GM23248 (cell line): ENCODE measurements around the gene PHLDB3. TPM values are rescaled to one million over a fixed set of nuclear protein-coding genes. Genes with fewer than 3 reads are reported as not detected.

Source experiments
- DNase-seq: peaks from one replicate; pipeline ENCODE4 v3.0.0-alpha.2; 2015
- H2AFZ ChIP-seq: fragments of 200-600 bp; sonication (generic); 2 replicates; pipeline ENCODE4 v1.6.1; 2016; ENCODE audit warnings: antibody characterized with exemption
- H3F3A ChIP-seq: fragments of 200-600 bp; sonication (generic); 2 replicates; pipeline ENCODE4 v1.6.1; 2016; ENCODE audit warnings: mild to moderate bottlenecking, antibody characterized with exemption, mixed run types; ENCODE audit not compliant: insufficient read depth
- H3K27ac ChIP-seq: fragments of 200-600 bp; sonication (generic); 2 replicates; pipeline ENCODE4 v1.5.1; 2016; ENCODE audit warnings: mild to moderate bottlenecking
- H3K27me3 ChIP-seq: fragments of 200-600 bp; sonication (generic); replicated peaks from 2 replicates; pipeline ENCODE4 v1.6.1; 2016; ENCODE audit warnings: mild to moderate bottlenecking; ENCODE audit not compliant: insufficient read depth
- H3K36me3 ChIP-seq: fragments of 200-600 bp; sonication (generic); 2 replicates; pipeline ENCODE4 v1.6.1; 2016; ENCODE audit warnings: low read depth, mild to moderate bottlenecking
- H3K4me1 ChIP-seq: fragments of 200-600 bp; sonication (generic); 2 replicates; pipeline ENCODE4 v1.6.1; 2016; ENCODE audit warnings: mild to moderate bottlenecking; ENCODE audit not compliant: insufficient read depth
- H3K4me2 ChIP-seq: fragments of 200-600 bp; sonication (generic); one replicate; pipeline ENCODE4 v1.6.1; 2016; ENCODE audit warnings: mild to moderate bottlenecking; ENCODE audit not compliant: unreplicated experiment
- H3K4me3 ChIP-seq: fragments of 200-600 bp; sonication (generic); 2 replicates; pipeline ENCODE4 v1.5.1; 2016; ENCODE audit warnings: mild to moderate bottlenecking
- H3K79me2 ChIP-seq: fragments of 200-600 bp; sonication (generic); 2 replicates; pipeline ENCODE4 v1.6.1; 2016; ENCODE audit warnings: mild to moderate bottlenecking; ENCODE audit not compliant: insufficient read depth
- H3K9ac ChIP-seq: fragments of 200-600 bp; sonication (generic); 2 replicates; pipeline ENCODE4 v1.6.1; 2016; ENCODE audit warnings: mild to moderate bottlenecking
- H3K9me2 ChIP-seq: fragments of 200-600 bp; sonication (generic); 2 replicates; pipeline ENCODE4 v1.6.1; 2016; ENCODE audit warnings: mixed run types, mild to moderate bottlenecking, moderate library complexity; ENCODE audit not compliant: insufficient read depth
- H3K9me3 ChIP-seq: fragments of 200-600 bp; sonication (generic); one replicate; pipeline ENCODE4 v1.6.1; 2017; ENCODE audit warnings: low read depth
- H4K20me1 ChIP-seq: fragments of 200-600 bp; sonication (generic); 2 replicates; pipeline ENCODE4 v1.6.0; 2016; ENCODE audit not compliant: insufficient read depth
- EZH2 ChIP-seq: fragments of 200-600 bp; sonication (generic); IDR thresholded peaks from 2 replicates; pipeline ENCODE4 v1.6.1; 2018; ENCODE audit warnings: antibody characterized with exemption, mild to moderate bottlenecking; ENCODE audit not compliant: insufficient read depth, poor library complexity, severe bottlenecking
- EZH2phosphoT487 ChIP-seq: fragments of 200-600 bp; sonication (generic); IDR thresholded peaks from 2 replicates; pipeline ENCODE4 v1.6.1; 2018; ENCODE audit warnings: antibody characterized with exemption, moderate library complexity, mild to moderate bottlenecking, low read depth; ENCODE audit not compliant: insufficient read depth
- WGBS, 2 experiments: methylation state at CpG; one replicate each; pipeline ENCODE4 v1.1.6; 2015 to 2017; ENCODE audit warnings: low lambda C conversion rate in 2 of 2, low coverage in 1 of 2; ENCODE audit errors: missing lambda C conversion rate in 2 of 2; 5-methylcytosine and 5-hydroxymethylcytosine counted together
- in situ Hi-C: fragments of 300-500 bp; cut with MboI; formaldehyde crosslinking; loops from 2 replicates; pipeline ENCODE4 v1.15.0; 2020
- polyA plus RNA-seq: library from polyadenylated mRNA; unstranded; fragments of >200 nt; fragmentation: Nextera tagmentation; extraction: Ambion mirVana; gene quantifications from 2 replicates; pipeline ENCODE4 v1.2.1, GENCODE V29; 2016
- total RNA-seq: library from RNA; depleted of rRNA; stranded (reverse); fragments of >200 nt; shearing (Covaris generic); gene quantifications from 2 replicates; pipeline ENCODE4 v1.2.3, GENCODE V29; 2014

The PHLDB3 gene
- total and polyA plus RNA-seq, 2 experiments from 2014 or later, result 4.6 to 5.6 TPM

- 76 to 82% methylated on average over 7 of the region's 7 CpGs for WGBS, 2 experiments
- no peaks in the 10 kb centered on the region for H3K36me3 ChIP-seq
- no peaks in the 10 kb centered on the region for H3K9me3 ChIP-seq
Measured at GRCh38 chr19:43462383-43462782, 42.2 kb downstream of the PHLDB3 start.

GRCh38 chr19:43461303-43461702, 43.2 kb downstream of the PHLDB3 start:
- Histone ChIP-seq H2AFZ (no peak overlapping the region), H3K27ac (no peak overlapping the region), H3K79me2 (no peaks in the 10 kb centered on the region), H3F3A (no peaks in the 10 kb centered on the region), H3K4me2 (no peak overlapping the region), H3K9ac (no peak overlapping the region), H4K20me1 (no peaks in the 10 kb centered on the region), H3K4me3 (no peak overlapping the region), H3K36me3 (no peaks in the 10 kb centered on the region), H3K27me3 (no peaks in the 10 kb centered on the region), H3K9me2 (no peaks in the 10 kb centered on the region), H3K9me3 (no peaks in the 10 kb centered on the region), H3K4me1 (no peaks in the 10 kb centered on the region)
- no peak for DNase-seq
- WGBS, 2 experiments, result 73 to 76% methylated on average over 12 of the region's 12 CpGs
- TF ChIP-seq EZH2, result no peak
- in situ Hi-C loops, result no loop called here

More at GRCh38 chr19:43462383-43462782, 42.2 kb downstream of the PHLDB3 start:
- Histone ChIP-seq H3K4me2 (no peak overlapping the region), H3K4me1 (no peaks in the 10 kb centered on the region), H3K9me2 (no peaks in the 10 kb centered on the region), H3K4me3 (no peak overlapping the region), H3K79me2 (no peaks in the 10 kb centered on the region), H3K27me3 (no peaks in the 10 kb centered on the region), H2AFZ (no peak overlapping the region), H3F3A (no peaks in the 10 kb centered on the region), H3K9ac (no peak overlapping the region), H3K27ac (no peak overlapping the region), H4K20me1 (no peaks in the 10 kb centered on the region)
- no peak for DNase-seq
- TF ChIP-seq EZH2phosphoT487 (no peak), EZH2 (no peak)
- in situ Hi-C loops, result no loop called here

- H2AFZ ChIP-seq, result no peak overlapping the region
- no peaks in the 10 kb centered on the region for H3K9me2 ChIP-seq
- WGBS, 2 experiments, result 65 to 71% methylated on average over 16 of the region's 16 CpGs
- H3F3A ChIP-seq, result no peaks in the 10 kb centered on the region
- no peak for DNase-seq
- no peaks in the 10 kb centered on the region for H4K20me1 ChIP-seq
- no peak overlapping the region for H3K9ac ChIP-seq
- H3K79me2 ChIP-seq, result no peaks in the 10 kb centered on the region
- no peak overlapping the region for H3K4me2 ChIP-seq
- no peak overlapping the region for H3K27ac ChIP-seq
- no peaks in the 10 kb centered on the region; the same call in 1 of the 2 replicates for H3K27me3 ChIP-seq
- no peak overlapping the region for H3K4me3 ChIP-seq
- in situ Hi-C loops, result no loop called here
- no peaks in the 10 kb centered on the region for H3K4me1 ChIP-seq
- no peaks in the 10 kb centered on the region for H3K9me3 ChIP-seq
- no peaks in the 10 kb centered on the region for H3K36me3 ChIP-seq
- TF ChIP-seq EZH2 (no peak), EZH2phosphoT487 (no peak)
Measured at GRCh38 chr19:43460362-43461016, 44.1 kb downstream of the PHLDB3 start.

GRCh38 chr19:43457809-43458208, 46.7 kb downstream of the PHLDB3 start:
- H3K4me1 ChIP-seq, result no peaks in the 10 kb centered on the region
- no peaks in the 10 kb centered on the region for H4K20me1 ChIP-seq
- no peak overlapping the region for H3K4me2 ChIP-seq
- no peak overlapping the region for H3K27ac ChIP-seq
- H3K9me2 ChIP-seq, result no peaks in the 10 kb centered on the region
- H3K27me3 ChIP-seq, result no peaks in the 10 kb centered on the region; the same call in 1 of the 2 replicates
- no peaks in the 10 kb centered on the region for H3K36me3 ChIP-seq
- H3K79me2 ChIP-seq, result no peaks in the 10 kb centered on the region
- TF ChIP-seq EZH2phosphoT487, result no peak
- TF ChIP-seq EZH2, result no peak
- WGBS, 2 experiments, result 83 to 87% methylated on average over 4 of the region's 4 CpGs
- no peak overlapping the region for H2AFZ ChIP-seq
- DNase-seq, result no peak
- H3F3A ChIP-seq, result no peaks in the 10 kb centered on the region
- no peaks in the 10 kb centered on the region for H3K9me3 ChIP-seq
- no peak overlapping the region for H3K4me3 ChIP-seq
- in situ Hi-C loops, result no loop called here
- no peak overlapping the region for H3K9ac ChIP-seq
